OCI-LY7 (cell line): ENCODE results near the gene RFFL. TPM values are rescaled to one million over a fixed set of nuclear protein-coding genes. Genes with fewer than 3 reads are reported as not detected.

Experiments
- BruUV-seq: library from RNA; stranded (reverse); fragments of 400-500 nt; replicated peaks from 2 replicates; lab custom pipeline; 2021; lab: Mats Ljungman, UMichigan
- CTCF ChIA-PET: fragments of 300-600 bp; sonication (Branson Sonifier 250); formaldehyde crosslinking; loops from one replicate; lab custom pipeline; 2022; ENCODE audit warnings: antibody characterized with exemption; ENCODE audit not compliant: unreplicated experiment; lab: Charles Lee
- POLR2A ChIA-PET: fragments of 300-600 bp; sonication (Branson Sonifier 250); formaldehyde crosslinking; loops from one replicate; lab custom pipeline; 2022; ENCODE audit warnings: antibody characterized with exemption; lab: Charles Lee
- DNase-seq: peaks from one replicate; pipeline ENCODE4 v3.0.0-alpha.2; 2015; ENCODE audit warnings: low spot score
- H2AFZ ChIP-seq: fragments of 200-600 bp; sonication (generic), shearing (Covaris generic); 2 replicates; pipeline ENCODE4 v1.6.1; 2014; ENCODE audit warnings: mild to moderate bottlenecking, antibody characterized with exemption, low read length, moderate library complexity
- H3K27ac ChIP-seq: fragments of 200-600 bp; sonication (generic); 2 replicates; pipeline ENCODE4 v1.5.1; 2014; ENCODE audit warnings: mixed run types, low read depth, mild to moderate bottlenecking, moderate library complexity, low read length, inconsistent platforms; ENCODE audit not compliant: poor library complexity, severe bottlenecking
- H3K36me3 ChIP-seq: fragments of 200-600 bp; sonication (generic); 2 replicates; pipeline ENCODE4 v1.6.1; 2014; ENCODE audit warnings: mild to moderate bottlenecking, antibody characterized with exemption, low read length, moderate library complexity, mixed read lengths; ENCODE audit not compliant: insufficient read depth
- H3K4me1 ChIP-seq: fragments of 200-600 bp; sonication (generic); 2 replicates; pipeline ENCODE4 v1.5.1; 2014; ENCODE audit warnings: mild to moderate bottlenecking, low read length; ENCODE audit not compliant: insufficient read depth, poor library complexity, severe bottlenecking
- H3K4me2 ChIP-seq: fragments of 200-600 bp; sonication (generic); 2 replicates; pipeline ENCODE4 v1.6.1; 2014; ENCODE audit warnings: mild to moderate bottlenecking, low read length
- H3K4me3 ChIP-seq: fragments of 200-600 bp; sonication (generic); 2 replicates; pipeline ENCODE4 v1.5.1; 2014; ENCODE audit warnings: mild to moderate bottlenecking, low read depth, low read length; ENCODE audit not compliant: poor library complexity, severe bottlenecking
- H3K79me2 ChIP-seq: fragments of 200-600 bp; sonication (generic); 2 replicates; pipeline ENCODE4 v1.6.1; 2016; ENCODE audit warnings: low read depth, mild to moderate bottlenecking, low read length, moderate library complexity, mixed read lengths; ENCODE audit not compliant: insufficient read depth
- H3K9me2 ChIP-seq: fragments of 200-600 bp; sonication (generic); 2 replicates; pipeline ENCODE4 v1.6.1; 2016; ENCODE audit warnings: mild to moderate bottlenecking, low read length, mixed read lengths; ENCODE audit not compliant: insufficient read depth
- H3K9me3 ChIP-seq: fragments of 200-600 bp; sonication (generic); 2 replicates; pipeline ENCODE4 v1.6.1; 2014; ENCODE audit warnings: mild to moderate bottlenecking, mixed run types, low read length, mixed read lengths
- H4K20me1 ChIP-seq: fragments of 200-600 bp; sonication (generic); 2 replicates; pipeline ENCODE4 v1.6.1; 2014; ENCODE audit warnings: mild to moderate bottlenecking, antibody characterized with exemption, low read length, moderate library complexity, mixed read lengths; ENCODE audit not compliant: insufficient read depth
- CTCF ChIP-seq: fragments of 200-600 bp; sonication (generic); conservative IDR thresholded peaks from 2 replicates; pipeline ENCODE4 v1.5.1; 2014; ENCODE audit warnings: mild to moderate bottlenecking, antibody characterized with exemption, low read length, moderate library complexity, mixed read lengths
- EZH2phosphoT487 ChIP-seq: fragments of 200-600 bp; sonication (generic); IDR thresholded peaks from 2 replicates; pipeline ENCODE4 v1.6.1; 2018; ENCODE audit warnings: low read depth, borderline replicate concordance, mild to moderate bottlenecking, mixed run types, antibody characterized with exemption, low read length, moderate library complexity, mixed read lengths
- intact Hi-C: fragments of 100-400 bp; cut with micrococcal nuclease; formaldehyde crosslinking; loops from one replicate; pipeline ENCODE4 v1.10.0; 2022; ENCODE audit not compliant: unreplicated experiment
- total RNA-seq, 2 experiments: library from RNA; depleted of rRNA in 1 of 2; stranded (reverse); fragments of >200 nt in 1 of 2; shearing (Covaris generic) in 1 of 2; gene quantifications; 2 replicates each; pipeline ENCODE4 v1.2.3, GENCODE V29; 2014 to 2022

Gene RFFL
- total RNA-seq, 2 experiments from 2014 or later, result 15.6 to 16.1 TPM

- POLR2A ChIA-PET, result no interaction called here
- no peaks in the 10 kb centered on the region for H3K79me2 ChIP-seq
- H3K4me3 ChIP-seq, result no peak overlapping the region
- peak overlapping the region; percentile 48; the same call in 1 of the 2 replicates for H2AFZ ChIP-seq
- TF ChIP-seq EZH2phosphoT487 (no peak), CTCF (no peak)
- DNase-seq, result no peak
- no peaks in the 10 kb centered on the region for H3K36me3 ChIP-seq
- CTCF ChIA-PET, result no interaction called here
- H3K27ac ChIP-seq, result no peak overlapping the region
- no peaks in the 10 kb centered on the region for H4K20me1 ChIP-seq
- peaks cover 16% of the 10 kb centered on the region for H3K4me1 ChIP-seq
- intact Hi-C loops, result no loop called here
- H3K9me3 ChIP-seq, result no peaks in the 10 kb centered on the region
- peak overlapping the region; percentile 36 for H3K4me2 ChIP-seq
- H3K9me2 ChIP-seq, result no peaks in the 10 kb centered on the region
- BruUV-seq, result no TSS peak
Measured at GRCh38 chr17:35051579-35052240, 11.8 kb downstream of the RFFL start.

GRCh38 chr17:35051183-35051578 lies 12.3 kb downstream of the RFFL start:
- H2AFZ ChIP-seq, result peak overlapping the region; percentile 48; the same call in 1 of the 2 replicates
- no peaks in the 10 kb centered on the region for H4K20me1 ChIP-seq
- H3K36me3 ChIP-seq, result no peaks in the 10 kb centered on the region
- H3K9me3 ChIP-seq, result no peaks in the 10 kb centered on the region
- CTCF ChIA-PET, result no interaction called here
- no peak overlapping the region for H3K27ac ChIP-seq
- POLR2A ChIA-PET, result no interaction called here
- peaks cover 16% of the 10 kb centered on the region for H3K4me1 ChIP-seq
- DNase-seq, result peak; percentile 50
- intact Hi-C loops, result no loop called here
- H3K79me2 ChIP-seq, result no peaks in the 10 kb centered on the region
- no peak for TF ChIP-seq CTCF
- TF ChIP-seq EZH2phosphoT487, result no peak
- H3K4me3 ChIP-seq, result no peak overlapping the region
- H3K9me2 ChIP-seq, result no peaks in the 10 kb centered on the region
- BruUV-seq, result no TSS peak
- H3K4me2 ChIP-seq, result peak overlapping the region; percentile 36

GRCh38 chr17:35050170-35050569 lies 13.3 kb downstream of the RFFL start:
- H3K79me2 ChIP-seq, result no peaks in the 10 kb centered on the region
- POLR2A ChIA-PET, result no interaction called here
- no peaks in the 10 kb centered on the region for H4K20me1 ChIP-seq
- H3K36me3 ChIP-seq, result no peaks in the 10 kb centered on the region
- TF ChIP-seq CTCF, result no peak
- TF ChIP-seq EZH2phosphoT487, result no peak
- intact Hi-C loops, result no loop called here
- no peaks in the 10 kb centered on the region for H3K9me3 ChIP-seq
- no TSS peak for BruUV-seq
- no peak overlapping the region for H3K27ac ChIP-seq
- H3K4me3 ChIP-seq, result no peak overlapping the region
- peaks cover 16% of the 10 kb centered on the region for H3K4me1 ChIP-seq
- no peak overlapping the region for H3K4me2 ChIP-seq
- H2AFZ ChIP-seq, result no peak overlapping the region
- CTCF ChIA-PET, result interaction anchor here (1.0 kb wide), 1 partner anchor 28 kb away, joined by 3 read pairs; no protein-coding TSS in a partner anchor
- no peak for DNase-seq
- H3K9me2 ChIP-seq, result no peaks in the 10 kb centered on the region
